GM12892 (cell line): ENCODE results near the gene FNDC11.

Experiments
- POLR2A ChIP-seq: IDR thresholded peaks from 2 replicates; pipeline ENCODE4 v1.6.1; 2011; ENCODE audit warnings: low read depth, low read length, control low read depth
- TAF1 ChIP-seq: IDR thresholded peaks from 2 replicates; pipeline ENCODE4 v1.6.1; 2011; ENCODE audit warnings: low read depth, mild to moderate bottlenecking, control low read depth, low read length, borderline replicate concordance

DNA sequence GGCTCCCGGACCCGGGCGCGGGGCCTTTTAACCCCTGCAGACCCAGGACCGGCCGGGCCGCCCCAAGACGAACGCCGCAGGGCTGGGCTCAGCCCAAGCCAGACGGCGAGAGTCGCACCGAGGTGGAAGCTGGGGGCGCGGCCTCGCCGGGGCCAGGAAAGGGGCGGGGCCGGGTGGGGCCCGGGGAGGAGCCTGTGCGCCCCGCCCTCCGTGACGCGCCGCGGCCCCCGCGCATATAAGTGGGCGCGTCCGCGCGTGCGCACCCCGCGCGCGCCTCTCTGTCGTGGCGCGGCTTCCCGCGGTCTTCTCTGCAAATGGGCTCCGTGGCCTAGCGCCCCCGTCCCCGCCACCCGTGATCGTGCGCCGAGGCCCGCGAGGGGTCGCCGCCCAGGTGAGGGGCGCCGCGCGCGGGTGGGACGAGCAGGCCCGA is 33.4 kb upstream of the FNDC11 start, which contains the start of gene PPDPF:
- TF ChIP-seq TAF1 = peak; percentile 77
- TF ChIP-seq POLR2A = peak; percentile 96
